Cardiac fibroblast (primary cell): ENCODE data around the gene PRND.
"Not testable (repeated sequence)": the region's sequence is repeated elsewhere in the genome, so short reads cannot be mapped to it uniquely, and the experiment has no call there.

ENCODE experiments used
- DNase-seq, 2 donors: peaks; one replicate each; pipeline versions ENCODE4 v3.0.0 to v3.0.0-alpha.2; 2010; ENCODE audit warnings: low read depth in 2 of 2
- H3K4me3 ChIP-seq, 2 donors: replicated peaks in 1 of 2; 1 replicate in 1 of 2; 2 replicates in 1 of 2; pipeline ENCODE4 v1.5.1; 2011; ENCODE audit warnings: low read depth in 2 of 2, low read length in 2 of 2, mild to moderate bottlenecking in 2 of 2, moderate library complexity in 1 of 2
- TF ChIP-seq, protein P1 (sequence below): IDR thresholded peaks from one replicate; pipeline ENCODE4 v1.5.1; 2011; ENCODE audit warnings: low read depth, mild to moderate bottlenecking, low read length, inconsistent platforms

Gene PRND

DNA sequence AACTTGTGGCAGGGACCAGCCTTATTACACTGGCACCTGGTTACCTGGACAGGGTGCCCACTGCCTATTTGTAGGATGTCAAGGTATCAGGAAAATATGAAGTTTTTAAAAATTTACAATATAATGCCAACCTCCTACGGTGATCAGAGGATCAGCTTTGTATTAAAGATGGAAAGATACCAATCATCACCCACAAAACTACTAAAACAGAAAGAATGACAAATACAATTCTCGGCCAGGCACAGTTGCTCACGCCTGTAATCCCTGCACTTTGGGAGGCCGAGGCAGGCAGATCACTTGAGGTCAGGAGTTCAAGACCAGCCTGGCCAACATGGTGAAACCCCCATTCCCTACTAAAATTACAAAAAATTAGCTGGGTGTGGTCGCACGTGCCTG is 18.4 kb upstream of the PRND start:
- TF ChIP-seq, protein P1, sequence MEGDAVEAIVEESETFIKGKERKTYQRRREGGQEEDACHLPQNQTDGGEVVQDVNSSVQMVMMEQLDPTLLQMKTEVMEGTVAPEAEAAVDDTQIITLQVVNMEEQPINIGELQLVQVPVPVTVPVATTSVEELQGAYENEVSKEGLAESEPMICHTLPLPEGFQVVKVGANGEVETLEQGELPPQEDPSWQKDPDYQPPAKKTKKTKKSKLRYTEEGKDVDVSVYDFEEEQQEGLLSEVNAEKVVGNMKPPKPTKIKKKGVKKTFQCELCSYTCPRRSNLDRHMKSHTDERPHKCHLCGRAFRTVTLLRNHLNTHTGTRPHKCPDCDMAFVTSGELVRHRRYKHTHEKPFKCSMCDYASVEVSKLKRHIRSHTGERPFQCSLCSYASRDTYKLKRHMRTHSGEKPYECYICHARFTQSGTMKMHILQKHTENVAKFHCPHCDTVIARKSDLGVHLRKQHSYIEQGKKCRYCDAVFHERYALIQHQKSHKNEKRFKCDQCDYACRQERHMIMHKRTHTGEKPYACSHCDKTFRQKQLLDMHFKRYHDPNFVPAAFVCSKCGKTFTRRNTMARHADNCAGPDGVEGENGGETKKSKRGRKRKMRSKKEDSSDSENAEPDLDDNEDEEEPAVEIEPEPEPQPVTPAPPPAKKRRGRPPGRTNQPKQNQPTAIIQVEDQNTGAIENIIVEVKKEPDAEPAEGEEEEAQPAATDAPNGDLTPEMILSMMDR: no peak
- H3K4me3 ChIP-seq: no peak overlapping the region

DNA sequence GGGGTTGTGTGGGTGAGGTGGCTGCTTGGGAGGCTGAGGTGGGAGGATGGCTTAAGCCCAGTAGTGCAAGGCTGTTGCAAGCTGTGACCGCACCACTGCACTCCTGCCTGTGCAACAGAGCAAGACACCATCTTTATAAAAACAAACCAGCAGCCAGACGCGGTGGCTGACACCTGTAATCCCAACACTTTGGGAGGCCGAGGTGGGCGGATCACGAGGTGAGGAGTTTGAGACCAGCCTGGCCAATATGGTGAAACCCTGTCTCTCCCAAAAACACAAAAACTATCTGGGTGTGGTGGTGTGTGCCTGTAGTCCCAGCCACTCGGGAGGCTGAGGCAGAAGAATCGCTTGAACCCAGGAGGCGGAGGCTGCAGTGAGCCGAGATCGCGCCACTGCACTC is 14.8 kb upstream of the PRND start:
- DNase-seq, H3K4me3 ChIP-seq: not testable (repeated sequence)

More for the DNA sequence above, 18.4 kb upstream of the PRND start:
- no peak for DNase-seq

DNA sequence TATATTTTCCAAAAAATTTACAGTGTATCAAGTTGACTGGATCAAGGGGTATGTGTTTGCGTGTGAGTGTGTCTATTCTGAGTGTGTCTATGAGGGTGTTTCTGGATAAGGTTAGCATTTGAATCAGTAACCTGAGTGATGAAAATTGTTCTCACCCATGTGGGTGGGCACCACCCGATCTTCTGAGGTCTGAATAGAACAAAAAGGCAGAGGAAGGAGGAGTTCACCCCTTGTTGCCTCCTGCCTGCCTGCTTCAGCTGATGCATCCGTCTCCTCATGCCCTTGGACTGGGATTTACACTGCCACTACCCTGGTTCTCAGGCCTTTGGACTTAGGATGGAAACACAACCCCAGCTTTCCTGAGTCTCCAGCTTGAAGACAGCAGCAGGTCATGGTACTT is 13.7 kb upstream of the PRND start:
- TF ChIP-seq, protein P1: no peak
- DNase-seq: no peak
- no peak overlapping the region for H3K4me3 ChIP-seq

DNA sequence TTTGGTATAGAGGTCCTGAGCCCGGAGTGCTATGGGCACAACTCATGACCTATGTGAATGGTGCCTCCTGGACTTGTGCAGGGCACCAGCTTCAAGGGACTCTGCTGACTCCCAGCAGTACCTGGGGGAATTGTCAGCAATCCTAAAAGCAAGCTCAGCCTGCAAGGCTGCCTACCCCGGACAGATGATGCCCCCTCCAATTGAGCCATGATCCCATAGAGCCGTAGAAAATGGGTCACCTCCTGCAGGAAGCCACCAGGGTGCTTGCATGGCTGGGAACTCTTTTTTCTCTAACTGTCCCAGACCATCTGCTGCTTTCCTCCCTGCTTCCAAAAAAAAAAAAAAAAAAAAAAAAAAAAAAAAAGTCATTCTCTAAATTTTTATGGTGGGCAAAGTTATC is 12.9 kb upstream of the PRND start:
- no peak overlapping the region for H3K4me3 ChIP-seq
- DNase-seq: no peak
- TF ChIP-seq, protein P1: no peak

DNA sequence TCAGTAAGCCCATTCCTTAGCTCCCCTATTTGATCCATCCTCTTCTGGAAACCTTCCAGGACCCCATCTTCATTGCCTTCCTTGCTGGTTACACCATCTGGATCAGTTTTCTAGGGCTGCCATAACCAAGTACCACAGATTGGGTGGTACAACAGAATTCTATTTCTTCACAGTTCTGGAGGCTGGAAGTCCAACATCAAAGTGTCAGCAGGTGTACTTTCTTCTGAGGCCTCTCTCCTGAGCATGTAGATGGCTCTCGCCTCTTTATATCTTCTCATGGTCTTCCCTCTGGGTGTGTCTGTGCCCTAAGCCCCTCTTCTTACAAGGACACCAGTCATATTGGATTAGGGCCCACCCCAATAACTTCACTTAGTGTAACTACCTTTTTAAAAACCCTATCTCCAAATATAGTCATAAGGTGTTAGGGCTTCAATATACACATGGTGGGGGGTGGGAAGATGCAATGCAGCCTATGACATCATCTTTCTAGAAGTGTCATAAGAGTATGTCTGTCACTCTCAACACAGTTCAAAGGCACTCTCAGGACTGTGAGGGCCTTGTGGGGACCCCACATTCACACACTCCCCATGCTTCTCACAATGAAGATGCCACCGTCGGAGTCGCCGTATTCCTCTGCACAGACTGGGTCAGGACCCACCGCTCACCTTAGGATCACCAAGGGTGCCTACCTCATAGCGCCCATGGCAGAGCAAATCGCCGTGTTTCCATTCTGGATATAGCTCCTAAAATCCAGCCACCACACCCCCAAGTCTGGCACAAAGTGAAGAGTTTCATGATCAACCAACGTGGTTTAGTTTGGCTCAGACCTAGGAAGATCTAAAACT is 12.2 kb upstream of the PRND start:
- TF ChIP-seq, protein P1: no peak
- no peak overlapping the region for H3K4me3 ChIP-seq
- DNase-seq: no peak

DNA sequence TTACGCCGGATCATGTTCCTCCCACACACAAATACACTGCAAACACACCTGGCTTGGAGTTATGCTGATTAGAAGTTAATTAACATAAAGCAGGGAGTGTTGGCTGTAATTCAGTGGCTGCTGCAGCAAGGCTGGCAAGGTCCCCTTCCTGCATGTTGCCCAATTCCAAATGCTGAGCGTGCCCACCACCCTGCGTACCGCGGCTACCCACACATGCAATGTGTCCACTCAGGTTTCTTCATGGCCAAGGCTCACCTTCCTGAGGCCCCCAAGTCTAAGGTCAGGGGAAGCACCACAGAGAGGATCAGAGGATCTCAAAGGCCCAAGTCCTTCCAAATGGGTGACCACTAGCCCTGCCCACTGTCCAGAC is 11.6 kb upstream of the PRND start:
- no peak overlapping the region for H3K4me3 ChIP-seq
- TF ChIP-seq, protein P1: no peak
- DNase-seq: no peak

DNA sequence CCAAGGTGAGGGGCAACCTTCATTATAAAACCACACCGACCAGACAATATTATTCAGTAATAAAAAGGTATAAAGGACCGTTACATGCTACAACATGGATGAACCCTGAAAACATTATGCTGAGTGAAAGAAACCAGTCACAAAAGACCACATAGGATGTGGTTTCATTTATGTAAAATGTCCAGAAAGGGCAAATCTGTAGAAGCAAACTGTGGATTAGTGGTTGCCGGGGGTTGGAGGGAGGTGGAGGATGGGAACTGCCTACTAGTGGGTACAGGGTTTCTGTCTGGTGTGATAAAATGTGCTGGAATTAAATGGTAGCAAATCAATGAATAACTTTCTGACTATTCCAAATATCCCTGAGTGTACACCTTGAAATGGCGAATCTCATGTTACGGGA is 10.2 kb upstream of the PRND start:
- no peak overlapping the region for H3K4me3 ChIP-seq
- TF ChIP-seq, protein P1: no peak
- no peak for DNase-seq
